Natural killer cell treated with Interleukin-12 subunit alpha and Interleukin-12 subunit beta and Interleukin-15 and Interleukin-18, amount 100 ng/mL, for 72 hours (primary cell): Measurements from ENCODE around the gene SH3PXD2A. TPM values are rescaled to one million over a fixed set of nuclear protein-coding genes. Genes with fewer than 3 reads are reported as not detected.

ENCODE experiments used
- ATAC-seq, 2 donors: fragments of 150-1000 bp; cut with Tn5 transposase in 1 of 2; sonication (Bioruptor Pico), chemical (Tn5 transposase) in 1 of 2; 2 replicates each; pipeline ENCODE4 v1.10.0; 2021
- DNase-seq: peaks from one replicate; pipeline ENCODE4 v3.0.0; 2022; ENCODE audit warnings: low spot score
- H3K27ac Mint-ChIP-seq, 2 donors: 1 replicate in 1 of 2; 2 replicates in 1 of 2; pipeline ENCODE4 v1.8.0; 2022; ENCODE audit warnings: mixed read lengths in 2 of 2, mild to moderate bottlenecking in 1 of 2, moderate library complexity in 1 of 2
- H3K27me3 Mint-ChIP-seq, 2 donors: 1 replicate in 1 of 2; 2 replicates in 1 of 2; pipeline ENCODE4 v1.8.0; 2022; ENCODE audit warnings: mixed read lengths in 2 of 2
- H3K36me3 Mint-ChIP-seq: one replicate; pipeline ENCODE4 v1.8.0; 2022; ENCODE audit warnings: mixed read lengths
- H3K4me1 Mint-ChIP-seq, 2 donors: 1 replicate in 1 of 2; 2 replicates in 1 of 2; pipeline ENCODE4 v1.8.0; 2022; ENCODE audit warnings: low read depth in 2 of 2, mixed read lengths in 2 of 2, mild to moderate bottlenecking in 1 of 2
- H3K4me3 Mint-ChIP-seq: one replicate; pipeline ENCODE4 v1.8.0; 2022; ENCODE audit warnings: mixed read lengths
- H3K9me3 Mint-ChIP-seq: 2 replicates; pipeline ENCODE4 v1.8.0; 2022; ENCODE audit warnings: mixed read lengths
- total RNA-seq, 2 donors: library from RNA; stranded (reverse); gene quantifications; one replicate each; pipeline ENCODE4 v1.2.3, GENCODE V29; 2022

Gene SH3PXD2A
- total RNA-seq, 2 donors from 2014 or later: 3.4 to 7.6 TPM

DNA sequence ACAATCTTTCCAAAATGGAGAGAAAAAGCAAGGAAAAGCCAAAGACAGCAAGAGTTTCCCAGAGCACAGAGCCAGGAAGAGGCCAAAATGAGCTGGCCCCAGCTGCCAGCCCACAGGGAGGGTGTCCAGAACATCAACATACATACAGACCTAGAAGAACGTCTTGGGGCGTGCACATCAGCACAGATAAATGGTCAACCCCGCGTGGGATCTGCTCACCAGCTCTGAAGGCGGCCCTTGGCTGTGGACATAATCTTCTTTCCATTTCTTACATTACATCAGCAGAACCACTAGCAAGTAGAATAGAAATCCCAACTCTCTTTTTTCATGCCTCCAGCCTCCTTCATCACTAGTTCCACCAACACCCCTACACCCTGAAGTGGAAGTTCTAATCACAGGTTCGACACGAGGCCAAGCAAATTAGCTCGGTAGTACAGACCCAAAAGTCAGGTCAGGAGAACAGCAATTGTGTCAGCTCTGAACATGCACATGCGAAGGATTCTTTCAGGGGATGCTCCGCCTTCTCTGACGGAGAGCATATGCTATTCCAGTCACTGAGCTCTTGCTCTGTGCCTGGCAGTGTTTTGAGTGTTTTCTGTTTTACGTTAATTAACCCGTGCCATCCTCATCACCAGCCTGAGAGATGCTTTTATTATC is 16.4 kb downstream of the SH3PXD2A start:
- no peak overlapping the region for H3K4me3 Mint-ChIP-seq
- DNase-seq (no peak), ATAC-seq (no peak)
- no peaks in the 10 kb centered on the region for H3K27me3 Mint-ChIP-seq
- H3K27ac Mint-ChIP-seq: no peak overlapping the region
- H3K4me1 Mint-ChIP-seq: no peaks in the 10 kb centered on the region
- no peaks in the 10 kb centered on the region for H3K9me3 Mint-ChIP-seq
- H3K36me3 Mint-ChIP-seq: no peaks in the 10 kb centered on the region

DNA sequence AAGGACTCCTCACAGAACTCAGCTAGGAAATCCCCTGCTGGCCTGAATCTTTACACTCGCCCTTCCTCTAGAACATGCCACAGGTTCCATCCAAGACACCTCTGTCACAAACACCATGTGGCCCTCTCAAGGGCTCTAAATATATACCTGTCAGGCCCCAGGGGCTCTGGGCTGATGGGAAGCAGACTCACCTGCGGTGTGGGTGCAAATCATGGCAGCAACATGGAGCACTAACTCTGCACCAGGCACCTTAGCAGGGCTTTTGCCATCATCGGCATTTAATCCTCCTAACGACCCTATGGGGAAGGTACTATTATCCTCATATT is 17.3 kb downstream of the SH3PXD2A start:
- Mint-ChIP-seq H3K27me3 (no peaks in the 10 kb centered on the region), H3K4me3 (no peak overlapping the region), H3K4me1 (no peaks in the 10 kb centered on the region), H3K27ac (no peak overlapping the region), H3K9me3 (no peaks in the 10 kb centered on the region), H3K36me3 (no peaks in the 10 kb centered on the region)
- DNase-seq: no peak
- no peak for ATAC-seq

GRCh38 chr10:103837370-103838069 is 17.9 kb downstream of the SH3PXD2A start:
- Mint-ChIP-seq H3K4me3 (no peak overlapping the region), H3K27ac (no peak overlapping the region), H3K4me1 (no peaks in the 10 kb centered on the region), H3K27me3 (no peaks in the 10 kb centered on the region), H3K36me3 (no peaks in the 10 kb centered on the region), H3K9me3 (no peaks in the 10 kb centered on the region)
- ATAC-seq: no peak
- DNase-seq: no peak

- Mint-ChIP-seq H3K36me3 (no peaks in the 10 kb centered on the region), H3K27me3 (no peaks in the 10 kb centered on the region), H3K4me1 (no peaks in the 10 kb centered on the region), H3K27ac (no peak overlapping the region), H3K9me3 (no peaks in the 10 kb centered on the region), H3K4me3 (no peak overlapping the region)
- ATAC-seq: no peak
- DNase-seq: no peak
These were observed 18.5 kb downstream of the SH3PXD2A start for GRCh38 chr10:103836861-103837260.

GRCh38 chr10:103836273-103836672 is 19.1 kb downstream of the SH3PXD2A start:
- DNase-seq (no peak), ATAC-seq (no peak)
- Mint-ChIP-seq H3K4me3 (no peak overlapping the region), H3K27ac (no peak overlapping the region), H3K27me3 (no peaks in the 10 kb centered on the region), H3K36me3 (no peaks in the 10 kb centered on the region), H3K9me3 (no peaks in the 10 kb centered on the region), H3K4me1 (no peaks in the 10 kb centered on the region)

- no peak overlapping the region for H3K27ac Mint-ChIP-seq
- no peaks in the 10 kb centered on the region for H3K9me3 Mint-ChIP-seq
- ATAC-seq: no peak
- no peaks in the 10 kb centered on the region for H3K4me1 Mint-ChIP-seq
- H3K4me3 Mint-ChIP-seq: no peak overlapping the region
- no peak for DNase-seq
- peaks cover 0 to 3% of the 10 kb centered on the region in 2 donors for H3K27me3 Mint-ChIP-seq
- H3K36me3 Mint-ChIP-seq: no peaks in the 10 kb centered on the region
These were observed 20.0 kb downstream of the SH3PXD2A start for GRCh38 chr10:103835096-103836050.

GRCh38 chr10:103834436-103835095 is 20.8 kb downstream of the SH3PXD2A start:
- ATAC-seq: no peak
- no peaks in the 10 kb centered on the region for H3K9me3 Mint-ChIP-seq
- peaks cover 0 to 7% of the 10 kb centered on the region in 2 donors for H3K27me3 Mint-ChIP-seq
- H3K4me1 Mint-ChIP-seq: no peaks in the 10 kb centered on the region
- H3K36me3 Mint-ChIP-seq: no peaks in the 10 kb centered on the region
- DNase-seq: no peak
- no peak overlapping the region for H3K27ac Mint-ChIP-seq
- H3K4me3 Mint-ChIP-seq: no peak overlapping the region

- peaks cover 0 to 7% of the 10 kb centered on the region in 2 donors for H3K27me3 Mint-ChIP-seq
- DNase-seq (no peak), ATAC-seq (no peak)
- no peaks in the 10 kb centered on the region for H3K4me1 Mint-ChIP-seq
- H3K36me3 Mint-ChIP-seq: no peaks in the 10 kb centered on the region
- no peak overlapping the region for H3K4me3 Mint-ChIP-seq
- no peak overlapping the region for H3K27ac Mint-ChIP-seq
- H3K9me3 Mint-ChIP-seq: no peaks in the 10 kb centered on the region
These were observed 21.5 kb downstream of the SH3PXD2A start for GRCh38 chr10:103833731-103834365.

DNA sequence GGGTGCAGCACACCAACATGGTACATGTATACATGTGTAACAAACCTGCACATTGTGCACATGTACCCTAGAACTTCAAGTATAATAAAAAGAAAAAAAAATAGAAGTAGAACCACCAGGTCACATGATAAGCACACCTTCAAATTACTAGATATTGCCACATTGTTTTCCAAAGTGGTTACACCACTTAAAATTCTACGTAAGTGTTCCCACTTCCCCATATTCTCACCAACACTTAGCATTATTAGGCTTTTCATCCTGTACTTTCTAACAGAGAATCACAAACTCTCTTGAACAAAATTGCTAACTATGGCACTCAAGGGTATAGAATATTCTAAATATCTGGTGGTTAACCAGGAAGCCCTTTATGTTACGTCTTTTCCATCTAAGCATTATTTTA is 22.6 kb downstream of the SH3PXD2A start:
- ATAC-seq (no peak), DNase-seq (no peak)
- peaks cover 0 to 7% of the 10 kb centered on the region in 2 donors for H3K27me3 Mint-ChIP-seq
- no peaks in the 10 kb centered on the region for H3K9me3 Mint-ChIP-seq
- no peak overlapping the region for H3K27ac Mint-ChIP-seq
- no peaks in the 10 kb centered on the region for H3K36me3 Mint-ChIP-seq
- no peak overlapping the region for H3K4me3 Mint-ChIP-seq
- no peaks in the 10 kb centered on the region for H3K4me1 Mint-ChIP-seq

GRCh38 chr10:103829838-103830465 is 25.4 kb downstream of the SH3PXD2A start:
- DNase-seq: no peak
- H3K9me3 Mint-ChIP-seq: no peaks in the 10 kb centered on the region
- H3K4me1 Mint-ChIP-seq: no peaks in the 10 kb centered on the region
- no peak for ATAC-seq
- H3K27me3 Mint-ChIP-seq: peaks cover 0 to 7% of the 10 kb centered on the region in 2 donors
- no peaks in the 10 kb centered on the region for H3K36me3 Mint-ChIP-seq
- H3K27ac Mint-ChIP-seq: no peak overlapping the region
- H3K4me3 Mint-ChIP-seq: no peak overlapping the region

GRCh38 chr10:103829278-103829677 is 26.1 kb downstream of the SH3PXD2A start:
- Mint-ChIP-seq H3K9me3 (no peaks in the 10 kb centered on the region), H3K4me1 (peaks cover 4 to 5% of the 10 kb centered on the region in 2 donors), H3K27ac (no peak overlapping the region), H3K4me3 (no peak overlapping the region), H3K36me3 (no peaks in the 10 kb centered on the region), H3K27me3 (peaks cover 5 to 7% of the 10 kb centered on the region in 2 donors)
- ATAC-seq (no peak), DNase-seq (no peak)

DNA sequence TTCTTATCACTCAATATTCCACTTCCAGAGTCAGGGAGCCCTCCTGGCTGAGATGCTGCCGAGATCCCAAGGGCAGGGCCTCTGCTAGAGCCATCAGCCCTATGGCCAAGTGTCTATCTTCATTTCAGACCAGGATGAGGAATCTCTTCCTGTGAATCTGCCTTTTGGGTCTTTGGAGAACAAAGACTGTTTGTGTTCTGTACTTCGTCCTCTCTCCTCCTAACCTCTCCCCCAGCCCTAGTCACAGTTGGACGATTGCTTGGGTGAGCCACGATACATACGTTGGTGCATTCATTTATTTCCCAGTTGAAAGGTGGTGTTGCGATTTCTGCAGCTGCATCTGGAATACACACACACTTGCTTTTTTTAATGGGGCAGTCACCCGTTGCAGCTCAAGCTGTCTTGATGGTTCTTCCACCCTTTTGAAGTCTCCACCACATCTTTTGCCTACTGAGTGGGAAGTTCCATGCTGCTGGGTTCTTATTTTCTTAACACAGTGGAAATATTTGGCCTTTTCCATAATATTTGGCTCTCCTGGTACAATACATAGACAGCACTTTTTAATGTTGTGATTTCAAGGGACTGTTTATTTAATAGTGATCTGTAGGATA is 26.7 kb downstream of the SH3PXD2A start:
- peaks cover 4 to 5% of the 10 kb centered on the region in 2 donors for H3K4me1 Mint-ChIP-seq
- peaks cover 6 to 7% of the 10 kb centered on the region in 2 donors for H3K27me3 Mint-ChIP-seq
- H3K36me3 Mint-ChIP-seq: no peaks in the 10 kb centered on the region
- H3K9me3 Mint-ChIP-seq: no peaks in the 10 kb centered on the region
- H3K4me3 Mint-ChIP-seq: no peak overlapping the region
- ATAC-seq (no peak), DNase-seq (no peak)
- H3K27ac Mint-ChIP-seq: no peak overlapping the region
